NCI-H446 (cell line): ENCODE measurements around the gene BHLHE41.

Source experiments
- DNase-seq, 2 experiments: peaks; one replicate each; lab custom pipeline; 2025; lab: John Stamatoyannopoulos, UW

BHLHE41 gene

DNA sequence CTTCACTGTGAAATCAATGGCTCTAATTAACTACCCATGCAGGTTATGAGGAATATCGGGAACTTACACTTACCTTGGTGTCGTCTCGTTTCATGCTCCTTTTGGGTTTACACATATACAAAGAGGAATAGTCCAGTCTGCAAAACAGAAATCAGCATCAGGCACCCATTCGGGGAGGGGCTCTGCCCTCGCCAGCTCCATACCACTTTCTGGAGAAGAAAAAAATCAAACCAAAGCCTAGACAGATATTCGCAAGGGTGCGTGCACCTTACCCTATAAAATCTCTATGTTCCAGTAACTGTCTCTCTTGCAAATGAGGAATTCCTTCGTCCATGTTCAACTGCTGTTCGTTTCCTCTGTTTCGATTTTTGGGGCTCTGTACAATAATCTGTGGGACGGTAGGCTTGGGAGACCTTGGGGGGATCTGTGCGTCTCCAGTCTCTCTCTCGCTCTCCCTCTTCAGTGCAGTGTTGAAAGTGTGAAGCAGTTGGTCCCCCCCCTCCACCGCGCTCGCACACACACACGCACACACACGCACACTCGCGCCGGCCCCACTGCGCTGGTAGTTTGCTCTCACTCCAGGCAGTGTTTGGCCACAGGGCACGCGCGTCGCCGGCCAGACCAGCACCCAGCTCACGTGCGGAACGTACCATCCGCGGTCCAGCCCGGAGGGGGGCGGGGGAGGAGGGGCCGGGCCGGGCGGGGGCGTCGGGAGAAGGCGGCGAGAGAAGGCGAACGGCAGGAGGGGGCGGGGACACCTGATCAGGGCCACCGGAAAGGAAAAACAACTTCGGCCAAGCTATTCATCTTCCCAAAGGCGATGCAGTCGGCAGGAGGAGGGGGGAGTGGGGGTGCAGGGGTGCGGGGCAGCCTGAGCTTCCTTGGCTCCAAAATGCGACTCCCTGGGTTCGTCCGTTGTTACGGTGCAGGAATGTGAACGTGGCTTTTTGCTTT is at the start of gene BHLHE41:
BHLHE41 (minus strand) TSS at position 592 of the 954 bp plus-strand sequence; CDS start at position 334, 258 bp downstream.
- peak; percentile 36 to 75 for DNase-seq

DNA sequence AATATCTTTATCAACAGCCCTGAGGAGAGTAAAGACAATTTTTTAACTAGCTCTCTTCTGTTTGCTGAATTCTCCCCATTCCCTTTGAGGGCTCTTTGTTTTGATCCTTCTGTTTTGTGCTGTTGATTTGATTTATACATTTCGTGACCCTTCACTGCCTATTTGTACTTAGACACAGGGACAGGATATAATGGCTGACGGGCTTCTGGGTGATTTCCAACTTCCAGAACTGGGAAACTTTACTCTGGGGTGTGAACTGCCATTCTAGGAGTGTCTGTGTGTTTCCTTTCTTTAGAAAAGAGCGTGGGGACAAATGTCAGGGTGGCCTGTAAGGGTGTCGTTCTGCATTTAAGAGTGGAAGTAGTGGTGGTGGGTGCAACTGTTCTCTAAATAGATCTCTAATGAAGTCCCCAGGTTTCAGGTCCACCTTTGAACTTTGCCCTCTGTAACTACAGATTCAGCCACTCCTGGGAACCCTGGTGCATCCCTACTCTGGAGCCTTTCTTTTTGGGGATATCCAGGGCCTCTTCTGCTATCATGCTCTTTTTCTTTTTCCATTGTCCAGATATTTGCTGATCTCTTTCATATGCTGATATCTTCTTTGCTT is 48.2 kb upstream of the BHLHE41 start:
- DNase-seq = no peak

DNA sequence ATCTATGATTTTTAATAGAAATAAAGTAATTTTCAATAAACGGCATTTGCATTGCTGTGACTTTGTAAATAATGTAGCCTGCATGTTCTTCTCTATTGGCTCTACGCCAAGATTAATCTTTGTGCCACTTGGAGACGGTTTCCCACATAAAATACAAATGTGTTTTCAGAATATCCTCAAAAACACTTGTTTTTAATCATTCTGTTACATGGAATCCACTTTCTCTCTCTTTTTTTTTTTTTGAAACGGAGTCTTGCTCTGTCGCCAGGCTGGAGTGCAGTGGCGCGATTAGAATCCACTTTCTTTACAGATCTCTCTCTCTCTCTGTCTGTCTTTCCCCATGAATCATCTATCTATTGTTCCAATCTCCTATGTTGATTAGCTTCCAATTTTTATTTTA is 47.7 kb upstream of the BHLHE41 start:
- DNase-seq = no peak

DNA sequence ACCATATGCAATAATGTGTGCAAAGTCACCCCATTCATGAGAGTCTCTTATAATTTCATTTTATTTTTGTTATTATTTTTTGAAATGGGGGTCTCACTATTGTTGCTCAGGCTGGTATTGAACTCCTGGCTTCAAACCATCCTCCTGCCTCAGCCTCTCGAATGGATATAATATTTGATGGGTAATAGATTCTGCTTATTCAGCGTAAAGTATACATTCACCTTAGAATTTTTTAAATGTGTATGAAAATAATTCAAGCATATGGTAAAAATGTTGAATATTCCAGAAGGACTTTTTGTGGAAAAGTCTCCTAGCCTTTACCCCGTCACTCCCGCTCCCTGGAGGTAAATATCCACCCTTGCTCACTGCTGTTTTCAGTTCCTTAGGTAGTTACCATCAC is 47.2 kb upstream of the BHLHE41 start:
- DNase-seq = no peak

DNA sequence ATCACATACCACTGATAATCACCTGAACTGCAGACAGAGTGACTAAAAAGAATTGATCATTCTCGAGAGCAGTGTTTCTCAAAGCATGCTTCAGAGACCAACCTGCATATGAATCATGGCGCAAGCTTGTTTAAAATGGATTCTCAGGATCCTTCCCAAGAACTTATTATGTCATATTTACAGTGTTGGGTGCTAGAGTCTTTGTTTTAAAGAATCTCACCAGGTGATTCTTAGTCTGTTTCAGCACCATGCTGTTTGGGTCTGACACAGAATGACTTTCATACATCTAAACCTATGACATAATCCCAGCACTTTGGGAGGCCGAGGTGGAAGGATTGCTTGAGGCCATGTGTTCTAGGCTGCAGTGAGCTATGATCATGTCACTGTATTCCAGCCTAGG is 39.3 kb upstream of the BHLHE41 start:
- no peak for DNase-seq

DNA sequence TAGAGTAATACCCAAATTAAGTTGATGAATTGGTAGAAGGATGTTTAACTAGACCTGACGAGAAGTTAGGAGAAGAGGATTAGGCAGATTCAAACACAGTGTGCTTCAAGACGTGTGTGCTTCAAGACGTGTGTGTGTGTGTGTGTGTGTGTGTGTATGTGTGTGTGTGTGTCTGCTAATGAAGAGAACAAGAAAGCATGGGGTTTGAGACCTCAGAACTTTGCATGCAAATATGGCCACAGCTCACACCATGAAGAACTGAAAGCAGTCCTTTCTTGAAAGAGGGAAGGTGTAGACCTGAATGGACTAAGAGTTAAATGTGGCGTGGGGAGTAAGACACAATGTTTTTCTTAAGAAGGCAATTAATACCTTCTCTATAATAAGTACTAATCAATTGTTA is 38.1 kb upstream of the BHLHE41 start:
- DNase-seq = no peak

DNA sequence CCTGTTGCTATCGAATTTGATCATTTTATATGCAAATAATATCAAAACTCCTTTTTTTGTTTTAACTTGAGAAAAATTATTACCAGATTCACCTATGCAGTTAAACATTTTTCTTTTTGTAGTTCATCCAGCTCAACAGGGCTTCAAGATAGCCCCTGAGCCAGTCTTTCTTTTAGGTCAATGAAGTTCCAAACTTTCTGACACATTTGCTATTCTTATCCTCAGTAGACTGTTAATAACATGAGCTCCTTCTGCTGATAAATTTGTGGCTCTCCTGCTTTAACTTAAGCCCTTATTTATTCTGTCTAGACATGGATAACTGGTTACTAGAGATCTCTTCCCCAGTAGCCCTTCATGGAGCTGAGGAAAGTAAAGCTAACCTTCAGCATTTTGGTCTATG is 37.3 kb upstream of the BHLHE41 start:
- no peak for DNase-seq

DNA sequence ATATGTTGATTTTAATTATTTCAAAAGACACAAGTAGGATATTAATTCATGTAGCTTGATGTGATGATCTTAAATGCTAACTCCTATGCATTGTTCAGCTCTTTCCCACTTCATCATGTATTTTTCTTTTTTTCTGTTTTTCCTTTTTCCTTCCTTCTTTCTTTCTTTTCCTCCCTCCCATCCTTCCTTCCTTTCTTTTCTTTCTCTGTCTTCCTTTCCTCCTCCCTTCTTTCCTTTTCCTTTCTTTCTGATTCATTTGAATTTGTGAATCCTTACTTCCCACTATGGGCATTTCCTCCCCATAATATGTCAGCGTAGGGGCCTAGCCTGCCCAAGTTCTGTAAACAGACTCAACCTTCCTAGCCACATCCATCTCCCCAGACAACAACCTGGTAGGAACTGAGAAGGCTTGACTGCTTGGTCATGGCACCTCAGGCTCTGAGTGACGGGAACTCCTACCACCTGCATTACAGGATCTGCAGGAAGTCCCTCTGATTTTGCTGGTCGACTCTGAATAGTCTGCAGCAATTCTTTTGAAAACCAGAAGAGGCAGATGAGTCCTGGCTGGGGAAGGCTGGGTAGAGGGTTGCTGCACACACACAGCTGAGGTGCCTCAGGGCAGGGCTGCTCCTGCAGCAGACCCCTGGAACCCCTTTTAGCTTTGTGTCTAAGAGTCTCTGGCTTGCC is 33.4 kb upstream of the BHLHE41 start:
- no peak for DNase-seq

DNA sequence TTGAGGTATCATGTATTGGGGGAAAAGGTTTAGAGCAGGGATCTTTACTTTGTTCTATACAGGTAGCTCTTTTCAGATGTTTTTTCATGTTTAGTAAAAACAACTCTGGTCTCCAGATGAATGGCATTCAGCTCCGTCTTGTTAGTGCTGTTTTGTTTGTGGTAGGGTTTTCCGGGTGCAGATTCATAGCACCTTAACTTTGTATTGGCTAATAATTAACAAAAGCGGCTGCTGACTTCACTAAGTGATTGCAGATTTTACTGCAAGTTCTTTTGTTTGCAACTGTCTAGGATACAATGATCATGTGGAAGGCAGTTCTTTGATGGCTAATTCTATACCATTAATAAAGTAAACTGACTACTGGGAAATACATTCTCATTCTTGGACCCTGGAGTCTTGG is 32.2 kb upstream of the BHLHE41 start:
- no peak for DNase-seq

DNA sequence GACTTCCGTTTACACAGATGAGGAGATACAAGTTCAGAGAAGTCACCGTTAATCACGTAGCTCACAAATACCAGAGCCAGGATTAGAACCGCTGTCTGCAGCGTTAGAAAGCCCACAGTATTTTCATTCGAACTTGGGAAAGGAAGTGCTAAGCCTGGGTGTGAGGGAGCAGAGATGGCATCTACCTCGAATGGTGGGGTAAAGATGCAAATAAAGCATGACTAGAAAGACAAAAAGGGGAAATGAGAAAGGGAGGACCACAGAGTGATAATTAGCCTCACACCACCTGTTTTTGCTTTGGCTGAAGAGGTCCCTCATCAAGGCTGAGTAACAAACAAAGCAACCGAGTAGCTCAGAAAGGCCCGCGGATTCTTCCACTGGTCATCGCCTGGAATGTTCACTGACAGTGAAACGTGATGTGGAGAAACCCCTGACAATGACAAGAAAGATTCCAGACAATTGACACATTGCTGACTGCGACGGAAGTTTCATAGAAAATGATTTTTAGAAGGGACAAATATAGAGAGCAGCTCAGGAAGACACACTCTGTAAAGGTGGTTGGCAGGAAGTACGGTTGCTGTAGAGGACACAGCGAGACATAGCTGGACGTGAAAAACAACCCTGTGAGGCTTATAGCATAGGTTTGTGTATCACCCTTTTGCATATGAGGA is 31.5 kb upstream of the BHLHE41 start:
- no peak for DNase-seq

DNA sequence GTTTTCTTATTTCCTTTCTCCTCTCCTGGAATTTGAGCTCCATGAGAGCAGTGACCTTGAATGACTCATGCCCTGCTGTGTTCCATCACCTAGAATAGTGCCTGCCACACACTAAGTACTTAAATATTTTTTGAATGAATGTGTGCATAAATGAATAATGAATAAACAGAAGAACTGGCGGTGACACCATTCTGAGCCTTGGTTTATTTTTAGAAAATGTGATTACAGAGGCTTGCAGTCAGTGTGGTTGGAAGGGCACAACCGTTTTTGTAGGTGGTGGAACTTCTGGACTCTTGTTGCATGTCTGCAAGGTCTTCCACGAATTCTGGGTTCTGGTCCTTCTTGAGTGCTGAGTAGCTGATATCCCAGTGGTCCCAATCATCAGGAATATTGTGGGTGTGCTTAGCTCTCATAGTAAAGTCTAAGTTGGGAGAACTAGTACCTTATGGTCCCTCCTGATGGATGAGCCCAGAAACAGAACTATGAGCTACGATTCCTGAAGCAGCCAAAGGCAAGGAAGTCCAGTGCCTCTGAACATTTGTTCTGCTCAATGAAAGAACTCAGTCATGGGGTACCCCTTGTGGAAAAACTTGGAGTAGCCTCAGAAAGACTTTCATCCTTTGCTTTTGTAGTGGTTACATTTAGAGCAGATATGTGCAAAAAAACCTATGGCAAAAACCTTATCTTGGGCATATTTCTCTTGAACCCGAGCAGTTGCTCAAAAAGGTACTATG is 28.8 kb upstream of the BHLHE41 start:
- no peak for DNase-seq

DNA sequence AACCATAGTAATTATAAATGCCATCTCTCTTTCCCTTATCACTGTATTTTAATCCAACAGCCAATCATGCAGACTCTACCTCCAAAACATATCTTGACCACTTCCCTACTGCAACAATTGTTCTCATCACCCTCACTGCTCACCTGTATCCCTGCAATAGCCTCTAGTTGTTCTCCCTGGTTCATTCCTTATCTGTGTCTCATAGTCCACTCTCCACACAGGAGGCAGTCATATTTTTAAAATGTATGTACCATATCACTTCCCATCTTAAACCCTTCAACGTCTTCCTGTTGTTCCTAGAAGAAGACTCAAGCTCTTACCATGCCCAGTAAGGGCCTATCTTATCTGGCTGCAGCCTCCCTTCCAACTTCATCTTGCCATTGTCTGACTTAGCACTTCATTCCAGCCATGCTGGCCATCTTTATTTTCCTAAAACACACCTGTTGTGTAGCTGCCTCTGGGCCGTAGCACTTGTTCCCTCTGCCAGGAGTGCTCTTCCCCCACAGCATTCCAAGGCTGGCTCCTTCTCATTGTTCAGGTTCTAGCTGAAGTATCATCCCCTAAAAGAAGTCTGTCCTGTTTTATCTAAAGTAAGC is 27.8 kb upstream of the BHLHE41 start:
- no peak for DNase-seq

DNA sequence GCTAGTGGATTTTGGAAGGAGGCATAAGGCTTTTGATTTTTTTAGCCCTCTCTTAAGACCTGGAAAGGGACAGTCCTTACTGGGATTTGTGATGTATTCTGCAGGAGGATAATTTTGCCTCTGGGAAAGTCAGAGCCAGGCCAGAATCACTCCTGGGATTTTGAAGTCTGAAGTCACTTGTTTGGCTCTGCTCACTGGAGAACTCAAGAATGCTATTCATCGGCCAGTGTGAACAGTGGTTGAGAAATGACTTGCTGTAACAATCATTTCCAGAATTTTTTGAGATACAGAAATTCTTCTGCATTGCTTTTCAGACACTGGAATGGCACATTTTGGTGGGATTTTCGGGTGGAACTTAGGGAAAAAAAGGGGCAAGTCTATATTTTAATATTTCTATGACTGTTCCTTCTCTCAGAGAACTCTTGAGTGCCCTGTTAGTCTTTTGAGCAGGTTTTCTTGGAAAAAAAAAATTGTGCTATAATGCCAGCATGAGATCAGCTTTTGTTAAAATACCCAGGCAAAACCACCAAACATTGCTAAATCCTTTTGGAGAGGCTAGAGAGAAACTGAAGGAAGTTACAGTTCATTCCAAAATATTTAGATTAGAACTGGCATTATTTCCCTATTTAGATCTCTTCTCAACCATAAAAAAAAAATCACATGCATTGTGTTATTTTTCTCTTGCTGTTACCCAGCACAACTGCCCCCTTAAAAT is 26.1 kb upstream of the BHLHE41 start:
- peak in 1 of 2 experiments; percentile 1 for DNase-seq

DNA sequence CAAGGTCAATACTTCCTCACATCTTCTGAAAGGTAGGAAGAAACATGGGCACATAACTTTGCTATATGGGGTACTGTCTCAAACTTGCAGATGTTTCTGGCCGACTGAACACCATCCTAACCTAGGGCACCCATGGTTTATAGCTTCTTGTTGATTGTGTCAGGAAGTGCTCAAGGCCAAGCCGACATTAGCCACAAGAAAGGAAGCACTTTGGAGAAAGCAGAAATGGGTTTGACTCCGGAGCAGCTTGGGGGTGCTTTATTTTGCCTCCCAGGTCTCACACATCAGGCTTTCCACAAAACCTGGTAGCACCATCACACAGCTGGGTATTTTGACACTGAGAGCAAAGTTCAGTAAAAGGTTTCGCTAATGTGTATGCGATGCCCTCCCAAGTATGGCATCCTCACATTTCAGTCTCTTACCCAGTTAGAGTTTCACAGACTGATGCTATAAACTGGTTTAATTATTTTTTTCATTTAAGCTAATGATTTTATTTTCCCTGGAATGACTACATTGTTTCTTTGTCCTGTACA is 25.2 kb upstream of the BHLHE41 start:
- no peak for DNase-seq

DNA sequence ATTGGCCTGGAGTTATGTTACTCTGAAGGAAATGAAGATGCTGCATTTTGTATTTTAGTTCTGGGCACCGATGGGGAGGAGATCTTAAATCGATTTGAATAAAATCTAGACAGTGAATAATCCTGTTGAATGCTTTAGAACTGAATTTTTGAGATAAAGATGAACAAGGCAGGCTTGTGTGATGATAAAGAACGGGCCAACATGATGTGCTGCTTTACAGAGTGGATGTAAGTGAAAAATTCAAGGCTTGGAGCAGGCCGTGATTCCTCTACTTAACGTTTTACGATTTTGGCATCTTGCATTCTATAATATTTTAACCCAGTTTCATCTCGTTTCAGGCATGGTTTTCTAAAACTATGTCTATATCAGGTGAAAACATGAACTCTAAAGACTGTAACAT is 23.5 kb upstream of the BHLHE41 start:
- DNase-seq = no peak

DNA sequence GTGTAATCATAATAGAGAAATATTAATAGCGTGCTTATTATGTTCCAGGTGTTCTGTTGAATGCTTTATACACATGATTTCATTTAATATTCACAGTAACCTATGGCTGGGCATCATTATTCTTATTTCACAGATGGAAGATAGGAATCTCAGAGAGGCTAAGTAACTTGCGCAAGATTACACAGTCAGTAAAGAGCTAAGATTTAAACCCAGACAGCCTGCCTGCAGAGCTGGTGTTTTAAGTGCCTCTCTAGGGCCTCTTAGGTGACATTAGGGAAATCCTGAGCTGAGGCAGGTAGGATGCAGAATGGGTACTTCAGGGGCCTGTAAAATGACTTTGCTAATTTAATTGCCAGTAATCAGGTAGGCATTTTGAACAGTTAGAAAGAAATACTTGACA is 18.5 kb upstream of the BHLHE41 start:
- DNase-seq = no peak

DNA sequence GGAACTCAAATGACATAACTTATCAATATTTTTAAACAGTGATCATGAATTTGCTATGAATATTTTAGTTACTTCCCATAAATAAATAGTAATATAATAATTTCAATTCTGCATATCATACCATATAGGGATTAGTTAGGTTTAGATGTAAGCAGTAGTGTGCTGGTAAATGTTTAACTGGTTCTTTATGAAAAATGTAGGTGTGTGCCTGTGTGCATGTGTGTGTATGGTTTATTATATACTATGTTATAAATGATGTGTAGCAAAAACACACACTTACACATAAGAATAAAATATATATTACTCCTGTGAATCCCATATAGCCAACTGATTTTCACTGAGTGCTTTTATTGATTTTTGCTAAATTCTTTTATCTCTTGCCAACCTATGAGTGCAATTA is 14.0 kb upstream of the BHLHE41 start:
- no peak for DNase-seq

DNA sequence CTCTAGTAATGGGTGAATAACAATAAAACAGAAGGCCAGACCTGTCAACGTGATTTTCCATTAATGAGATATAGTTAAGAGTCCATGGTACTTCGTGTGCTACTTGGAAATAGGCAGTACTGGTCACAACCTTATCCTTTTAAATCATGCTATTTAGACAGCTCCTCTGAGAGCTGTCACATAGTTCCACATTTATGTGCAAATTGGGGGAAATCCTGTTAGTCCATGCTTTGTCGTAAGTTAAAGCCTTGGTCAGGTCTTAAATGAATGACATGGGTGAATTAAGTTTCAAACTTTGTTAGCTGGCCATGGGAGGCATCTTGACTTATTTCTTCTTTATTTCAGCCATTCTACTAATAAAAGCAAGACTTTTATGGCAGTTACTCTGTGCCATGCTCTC is 11.9 kb upstream of the BHLHE41 start:
- DNase-seq = no peak

DNA sequence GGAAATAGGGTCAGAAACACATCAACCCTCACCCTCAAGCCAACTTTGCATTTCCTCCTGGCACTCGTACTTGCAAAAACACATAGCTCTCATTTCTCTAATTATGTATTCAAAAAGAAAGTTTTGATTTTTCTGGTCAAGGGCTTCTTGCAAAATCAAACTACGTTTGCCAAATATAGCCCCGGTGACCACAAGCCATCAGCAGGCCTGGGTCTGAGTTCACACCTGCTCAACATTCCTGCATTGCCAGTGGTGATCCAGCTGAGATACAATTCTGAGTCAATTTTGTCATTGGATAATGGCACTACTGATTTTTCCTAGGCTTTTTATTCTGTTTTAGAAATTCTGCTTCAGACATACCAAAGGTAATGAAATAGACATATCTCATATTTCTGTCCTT is 10.7 kb upstream of the BHLHE41 start:
- DNase-seq = no peak

DNA sequence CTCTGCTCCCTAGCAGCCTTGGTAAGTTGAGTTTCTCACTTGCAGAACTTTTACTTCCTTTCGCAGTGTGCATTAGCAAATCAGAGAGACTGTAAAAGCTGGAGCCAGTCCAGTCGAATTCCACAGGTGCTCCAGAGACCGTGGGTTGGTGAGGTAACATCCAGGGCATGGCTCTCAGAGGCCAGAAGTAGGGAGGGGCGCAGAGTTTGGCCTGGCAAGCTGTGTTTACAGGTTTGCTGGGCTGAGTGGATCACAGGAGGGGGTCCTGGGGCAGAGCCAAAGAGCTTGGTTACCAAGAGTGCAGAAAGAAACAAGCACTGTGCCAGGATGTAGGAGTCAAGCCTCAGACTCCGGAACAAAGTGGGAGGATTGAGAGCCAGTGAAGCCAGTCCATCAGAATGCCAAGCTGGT is 10.2 kb upstream of the BHLHE41 start:
- DNase-seq = peak; percentile 34 to 73
